GM21390 (cell line): ENCODE data around the gene GSTM3.
"Not testable (repeated sequence)": the region's sequence is repeated elsewhere in the genome, so short reads cannot be mapped to it uniquely, and the experiment has no call there.

Experiments
- ATAC-seq: cut with Tn5 transposase; IDR thresholded peaks from one replicate; pipeline ENCODE4 v1.9.1; 2021; ENCODE audit not compliant: unreplicated experiment

Gene GSTM3

DNA sequence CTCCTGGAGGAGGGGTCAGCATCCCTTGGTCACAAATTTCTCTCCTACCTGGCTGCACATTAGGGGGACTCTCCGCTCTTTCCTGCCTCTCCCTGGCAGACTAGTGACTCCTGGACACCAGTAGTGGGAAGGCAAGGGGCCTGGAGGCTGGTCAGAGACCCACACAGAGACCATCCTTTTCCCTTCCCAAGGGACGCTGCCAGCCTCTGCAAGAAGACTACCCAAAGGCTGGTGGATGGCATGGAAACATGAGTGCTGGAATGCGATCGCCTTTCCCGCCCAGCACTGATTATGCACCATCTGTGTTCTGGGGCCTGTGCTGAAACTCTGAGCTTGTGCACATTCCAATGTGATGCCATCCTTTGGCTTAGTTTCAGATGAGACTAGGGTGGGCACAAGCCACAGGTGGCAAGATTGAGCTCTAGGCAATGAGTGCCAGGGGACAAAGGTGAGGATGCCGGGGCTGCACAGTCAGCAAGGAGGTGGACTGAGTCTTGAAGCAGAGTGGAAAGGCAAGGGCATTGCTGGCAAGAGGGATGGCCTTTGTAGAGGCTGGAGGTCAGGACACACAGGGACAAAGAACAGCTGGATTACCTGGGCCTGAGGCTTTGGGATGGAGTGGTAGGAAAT lies 35.5 kb upstream of the GSTM3 start:
- no peak for ATAC-seq

DNA sequence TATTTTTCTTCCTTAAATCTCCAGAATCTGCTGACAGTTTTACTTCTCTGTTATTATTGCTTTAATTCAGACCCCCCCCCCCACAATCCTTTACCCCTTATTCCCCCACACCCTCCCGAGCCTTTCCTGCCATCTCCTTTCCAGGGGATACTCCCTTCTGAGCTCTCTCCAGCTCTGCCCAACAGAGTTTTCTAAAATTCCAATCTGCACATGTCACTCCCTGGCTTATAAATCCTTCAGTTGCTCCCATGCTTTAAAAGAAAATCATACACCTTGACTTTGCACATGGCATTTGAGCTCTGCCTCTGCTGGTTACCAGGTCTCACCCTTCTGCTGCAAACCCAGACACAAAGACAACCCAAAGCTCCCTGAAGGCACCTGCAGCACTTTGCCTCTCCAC lies 34.6 kb upstream of the GSTM3 start:
- no peak for ATAC-seq

DNA sequence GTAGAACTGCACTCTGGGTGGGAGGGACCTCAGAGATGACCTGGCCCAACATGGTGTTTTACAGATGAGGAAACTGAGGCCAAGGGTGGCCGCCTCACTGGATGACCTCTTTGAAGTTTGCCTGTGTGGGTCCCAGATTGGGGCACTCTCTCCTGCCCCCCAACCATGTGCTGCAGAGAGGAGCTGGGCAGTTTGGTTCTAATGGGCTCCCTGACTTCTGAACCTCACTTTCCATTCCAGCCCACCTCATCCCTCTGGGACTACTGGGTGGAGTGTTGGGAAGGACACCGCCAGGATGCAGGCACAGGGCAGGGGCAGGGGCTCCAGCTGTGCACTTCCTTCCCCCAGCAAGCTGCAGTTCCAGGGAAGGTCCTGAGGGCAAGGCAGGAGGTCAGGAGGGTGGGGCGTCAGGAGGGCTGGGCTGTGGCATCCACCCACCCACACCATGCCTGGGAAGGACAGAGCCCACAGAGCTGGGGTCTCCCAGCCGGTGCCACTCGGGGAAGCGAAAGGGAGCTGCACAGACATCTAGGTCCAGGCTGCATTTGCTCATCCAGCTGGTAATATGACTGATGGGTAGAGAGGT lies 33.2 kb upstream of the GSTM3 start:
- ATAC-seq = no peak

DNA sequence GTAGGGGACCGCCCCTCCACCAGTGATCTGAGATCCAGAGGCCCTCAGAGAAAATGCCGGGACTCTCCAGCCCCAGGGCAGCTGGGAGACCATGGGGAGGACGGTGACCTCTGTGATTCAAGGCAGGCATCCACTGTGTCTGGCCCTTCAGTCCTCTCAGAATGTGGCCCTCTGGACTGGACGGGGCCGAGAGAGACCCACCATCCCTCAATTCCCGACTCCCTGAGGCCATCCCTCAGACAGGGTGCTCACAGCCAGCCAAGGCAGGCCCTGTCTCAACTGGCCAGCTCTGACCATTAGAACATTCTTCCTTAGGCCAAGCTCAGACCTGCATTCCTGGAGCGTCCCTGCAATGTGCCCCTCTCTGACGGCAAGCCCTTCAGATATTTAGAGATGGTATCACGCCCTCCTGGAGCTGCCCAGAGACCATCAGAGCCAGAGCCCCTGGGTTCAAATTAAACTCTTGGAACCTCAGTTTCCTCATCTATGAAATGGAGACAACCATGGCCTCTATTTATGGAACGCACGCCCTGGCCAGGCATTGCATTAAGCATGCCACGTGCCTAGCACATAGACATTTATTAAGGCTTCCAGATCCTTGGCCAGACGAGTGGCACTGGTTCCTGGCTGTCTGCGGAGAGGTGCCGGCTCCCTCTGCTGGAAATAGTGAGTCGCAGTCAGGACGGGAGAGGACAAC lies 32.5 kb upstream of the GSTM3 start:
- peak; percentile 60 for ATAC-seq

GRCh38 chr1:109772658-109773202 lies 31.9 kb upstream of the GSTM3 start:
- no peak for ATAC-seq

GRCh38 chr1:109771712-109772657 lies 31.1 kb upstream of the GSTM3 start:
- no peak for ATAC-seq

DNA sequence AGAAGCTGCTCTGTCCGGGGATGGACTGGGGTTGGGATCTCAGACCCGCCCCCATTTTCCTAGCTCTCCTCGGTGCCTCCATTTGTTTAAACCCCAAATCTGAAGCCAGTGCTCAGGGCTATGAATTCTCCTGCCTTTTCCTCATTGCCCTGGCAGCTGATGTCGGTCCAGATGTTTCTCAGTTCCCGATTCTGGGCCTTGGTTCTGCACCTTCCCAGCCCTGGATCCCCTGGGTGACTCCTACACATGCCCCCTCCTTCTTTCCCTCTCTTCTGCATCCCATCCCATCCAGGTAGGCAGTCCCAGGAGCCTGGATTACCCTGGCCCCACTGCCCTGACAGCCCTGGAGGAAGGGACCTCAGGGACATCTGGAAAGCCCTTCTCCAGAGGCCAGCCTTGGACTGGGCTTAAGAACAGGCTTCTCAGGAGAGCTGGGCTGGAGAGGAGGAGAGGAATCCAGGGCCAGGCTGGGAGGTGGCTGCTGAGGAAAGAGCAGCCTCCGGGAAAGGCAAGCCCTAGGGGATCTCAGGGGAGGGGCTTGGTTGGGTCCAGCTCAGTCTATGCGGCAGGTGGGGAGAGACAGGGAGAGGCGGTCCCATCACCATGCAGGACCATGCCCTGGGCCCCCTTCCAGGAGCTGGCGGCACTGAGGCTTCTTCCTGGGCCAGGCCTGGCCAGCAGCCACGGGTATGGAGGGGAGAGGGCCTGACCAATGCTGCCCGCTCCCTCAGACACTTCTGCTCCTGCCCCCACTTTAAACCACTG lies 29.7 kb upstream of the GSTM3 start:
- ATAC-seq = no peak

DNA sequence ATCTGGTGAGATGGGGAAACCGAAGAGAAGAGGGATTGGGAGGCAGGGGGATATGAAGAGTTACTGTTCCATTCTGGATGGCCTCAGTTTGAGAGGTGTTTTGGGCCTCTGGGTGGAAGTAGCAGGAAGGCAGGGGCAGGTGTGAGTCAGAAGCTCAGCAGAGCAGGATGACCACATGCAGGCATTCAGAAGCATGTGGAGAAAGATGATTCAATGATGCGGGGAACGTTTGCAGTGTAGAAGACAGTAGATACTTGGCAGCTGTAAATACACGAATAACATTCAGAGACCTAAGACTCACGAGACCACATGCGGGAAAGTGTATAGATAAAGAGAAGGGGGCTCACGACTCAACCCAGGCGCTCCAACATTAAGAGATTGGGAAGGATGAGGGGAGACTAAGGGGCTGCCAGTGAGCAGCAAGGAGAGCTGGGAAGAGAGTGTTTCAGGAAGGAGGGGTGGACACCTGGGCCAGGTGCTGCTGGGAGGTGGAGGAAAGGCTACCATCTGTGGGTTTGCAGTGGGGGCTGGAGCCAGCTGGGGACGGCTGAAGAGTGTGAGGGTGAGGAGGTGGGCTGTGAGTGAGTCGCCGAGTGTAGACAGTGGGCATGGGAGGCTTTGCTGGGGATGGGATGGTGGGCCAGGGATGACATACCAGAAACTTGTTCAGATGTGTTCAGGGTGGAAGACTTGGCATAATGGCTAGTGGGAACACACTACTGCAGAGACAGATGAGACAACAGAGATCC lies 28.7 kb upstream of the GSTM3 start:
- no peak for ATAC-seq

DNA sequence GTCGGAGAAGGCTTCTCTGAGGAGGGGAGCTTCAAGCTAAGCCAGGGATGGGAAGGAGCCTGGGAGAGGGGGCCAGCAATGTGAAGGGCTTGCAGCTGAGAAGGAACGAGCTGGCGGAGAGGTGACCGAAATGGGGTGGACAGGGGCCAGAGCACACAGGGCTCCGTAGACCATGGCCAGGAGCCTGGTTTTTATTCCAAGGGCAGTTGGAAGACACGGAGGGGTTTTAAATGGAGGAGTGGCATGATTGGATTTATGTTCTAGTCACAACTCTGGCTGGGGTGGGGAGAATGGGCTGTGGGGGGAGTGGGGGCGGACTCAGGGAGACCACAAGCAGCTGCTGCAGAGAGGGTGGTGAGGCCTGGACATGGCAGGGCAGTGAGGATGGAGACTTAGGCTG lies 28.0 kb upstream of the GSTM3 start:
- no peak for ATAC-seq

DNA sequence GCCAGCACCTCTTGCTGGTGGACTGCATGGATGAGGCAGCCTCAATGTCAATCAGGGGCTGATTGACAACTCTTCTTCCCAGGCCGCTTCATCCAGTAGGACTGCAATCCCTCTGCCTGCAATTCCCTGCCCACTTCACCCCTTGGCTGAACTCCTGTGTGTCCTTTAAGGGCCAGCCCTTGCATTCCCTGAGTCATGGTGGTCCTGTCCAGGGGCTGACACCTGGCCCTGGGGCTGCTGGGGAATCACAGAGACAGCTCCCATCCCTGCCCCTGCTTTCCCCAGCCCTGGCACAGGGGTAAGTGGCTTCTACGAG lies 27.5 kb upstream of the GSTM3 start:
- ATAC-seq = no peak

DNA sequence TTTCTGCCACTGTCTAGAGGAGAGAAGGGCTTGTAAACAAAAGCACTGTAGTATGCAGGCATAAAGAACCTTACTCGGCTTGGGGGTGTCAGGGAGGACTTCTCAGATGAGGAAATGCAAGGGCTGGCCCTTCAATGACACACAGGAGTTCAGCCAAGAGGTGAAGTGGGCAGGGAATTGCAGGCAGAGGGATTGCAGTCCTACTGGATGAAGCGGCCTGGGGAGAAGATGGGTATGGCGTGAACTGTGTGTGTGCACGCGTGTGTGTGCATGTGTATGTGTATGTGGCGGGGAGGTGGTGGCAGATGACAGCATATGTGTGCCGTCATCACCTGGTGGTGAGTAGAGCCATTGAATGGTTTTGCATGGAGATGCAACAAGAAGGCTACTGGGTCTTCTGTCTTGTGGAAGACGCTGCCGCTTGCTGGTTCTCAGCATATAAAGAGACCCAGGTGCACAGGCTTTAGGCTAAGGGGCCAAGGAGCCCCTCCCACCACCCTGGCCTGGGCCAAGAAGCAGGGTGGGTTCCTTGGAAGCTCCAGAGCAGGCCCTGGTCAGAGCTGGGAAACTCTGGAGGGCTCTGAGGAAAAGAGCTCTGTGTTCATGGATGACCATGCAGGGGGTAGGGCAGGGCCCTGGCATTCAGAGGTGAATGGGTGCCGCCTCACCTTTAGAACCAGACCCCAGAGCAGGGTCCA lies 26.9 kb upstream of the GSTM3 start:
- ATAC-seq = no peak

- not testable (repeated sequence) for ATAC-seq
These were observed 26.3 kb upstream of the GSTM3 start for GRCh38 chr1:109766991-109767636.

DNA sequence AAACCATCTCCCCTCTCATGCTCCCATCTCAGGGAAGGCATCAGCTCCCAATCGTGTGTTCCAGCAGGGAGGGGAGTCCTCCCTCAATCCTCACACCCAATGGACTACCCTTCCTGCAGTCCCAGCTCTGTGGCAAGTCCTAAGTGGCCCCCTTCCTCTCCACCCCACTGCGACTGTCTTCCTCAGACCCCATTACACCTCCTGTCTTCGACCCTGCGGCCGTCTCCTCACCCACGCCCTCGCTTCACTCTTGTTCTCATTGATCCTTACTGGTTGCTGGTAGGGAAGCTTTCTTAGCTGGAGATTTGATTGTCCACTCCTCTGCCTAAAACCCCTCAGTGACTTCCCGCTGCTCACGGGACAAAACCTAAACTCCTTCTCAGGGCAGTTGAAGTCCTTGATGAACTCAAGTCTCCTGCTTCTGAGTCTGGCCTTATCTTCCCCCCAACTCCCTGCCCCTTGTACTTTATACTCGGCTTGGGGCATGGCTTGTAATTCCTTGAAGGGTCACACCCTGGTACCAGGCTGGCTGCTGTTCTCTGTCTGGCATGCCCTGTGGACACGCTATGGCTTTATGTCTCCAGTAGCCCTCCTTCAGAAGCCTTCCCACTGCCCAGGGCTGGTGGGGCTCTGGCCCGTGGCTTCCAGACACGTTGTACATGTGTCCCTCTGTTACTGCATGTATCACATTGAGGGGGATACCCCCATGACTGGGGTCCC lies 25.2 kb upstream of the GSTM3 start:
- no peak for ATAC-seq

- ATAC-seq = no peak
These were observed 24.6 kb upstream of the GSTM3 start for GRCh38 chr1:109765483-109765815.

DNA sequence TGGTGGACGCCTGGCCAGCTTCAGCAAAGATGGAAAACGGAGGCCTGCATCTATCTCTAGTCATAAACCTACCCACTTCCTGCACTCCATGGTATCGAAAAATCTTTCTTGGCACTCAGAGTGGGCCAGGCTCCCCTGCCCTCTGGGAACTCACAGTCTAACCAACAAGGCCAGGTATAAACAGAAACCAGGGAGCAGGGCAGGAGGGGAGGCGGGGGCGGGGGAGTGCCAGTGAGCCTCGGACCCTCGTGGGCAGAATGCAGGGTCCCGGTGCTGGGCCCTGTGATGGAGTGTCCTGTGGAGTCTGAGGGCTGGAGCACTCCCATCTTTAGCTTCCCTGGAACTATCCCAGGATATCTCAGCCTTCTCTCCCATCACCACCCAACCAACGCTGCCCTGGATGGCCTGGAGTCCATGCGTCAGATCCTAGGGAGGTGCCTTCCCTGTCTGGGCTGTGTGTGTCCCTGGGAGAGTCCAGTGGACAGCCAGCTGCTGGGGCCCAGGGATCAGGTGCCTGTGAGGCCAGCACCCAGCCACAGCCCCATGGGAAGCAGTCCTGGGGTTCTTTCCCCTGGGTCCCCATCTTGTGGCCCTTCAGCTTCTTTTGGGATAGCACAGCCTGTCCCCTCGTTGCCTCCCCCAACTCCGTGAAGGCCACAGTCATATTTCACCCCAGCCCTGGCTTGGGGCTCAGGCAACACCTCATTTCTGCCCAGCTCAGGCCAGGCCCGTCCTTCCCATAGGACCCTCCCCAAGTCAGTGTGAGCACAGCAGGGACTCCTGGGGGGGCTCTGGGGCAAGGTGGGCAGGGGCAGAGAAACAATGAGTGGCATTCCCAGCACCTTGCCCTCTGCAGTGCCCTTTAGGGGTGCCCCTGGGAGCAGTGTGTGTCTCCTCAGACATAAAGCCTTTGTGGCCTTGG lies 24.0 kb upstream of the GSTM3 start:
- ATAC-seq = no peak

DNA sequence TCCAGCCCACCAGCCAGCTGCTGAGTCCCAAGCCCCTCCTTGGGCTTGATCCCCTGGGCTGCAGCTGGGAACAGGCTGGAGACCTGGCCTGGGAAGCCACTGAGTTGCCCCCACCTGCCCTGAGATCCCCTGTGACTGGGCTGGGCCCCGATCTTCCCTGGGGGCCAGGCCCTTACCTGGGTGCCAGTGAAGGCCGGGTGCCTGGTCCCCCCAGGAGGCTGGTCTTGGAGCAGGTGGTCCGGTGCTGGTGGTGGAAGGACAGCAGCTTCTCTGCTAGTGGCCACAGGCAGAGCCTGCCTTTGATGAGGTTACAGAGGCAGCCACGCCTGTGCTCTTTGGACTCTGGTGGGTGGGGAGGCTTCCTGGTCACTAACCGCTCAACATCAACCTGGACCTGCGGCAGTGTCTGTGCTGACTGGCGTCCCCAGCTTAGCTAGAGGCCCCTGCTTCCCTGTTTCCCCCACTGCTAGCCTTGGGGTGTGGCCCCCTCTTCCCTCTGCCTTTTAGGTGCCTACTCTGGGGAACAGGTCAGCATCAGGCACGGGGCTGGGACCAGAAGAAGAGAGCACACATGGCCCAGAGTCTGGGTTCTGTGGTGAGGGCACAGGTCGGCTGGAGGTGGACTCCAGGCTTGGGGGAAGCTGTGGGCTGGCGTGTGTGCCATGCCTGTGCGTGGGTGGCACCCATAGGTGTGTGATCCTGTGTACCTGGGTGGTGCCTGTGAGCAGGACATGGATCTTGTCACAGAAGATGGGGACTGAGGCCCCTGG lies 23.0 kb upstream of the GSTM3 start, which contains the start of gene EPS8L3:
Gene EPS8L3, minus strand, starts transcription at position 278 of the 770 bp plus-strand sequence. CDS start 2,174 bp downstream, outside the sequence.
- no peak for ATAC-seq
